Endodermal cell (in vitro differentiated cells): ENCODE measurements around the gene TEX51. TPM values are rescaled to one million over a fixed set of nuclear protein-coding genes. Genes with fewer than 3 reads are reported as not detected.

Experiments
- DNase-seq: peaks from one replicate; pipeline ENCODE4 v3.0.0-alpha.2; 2017
- H3K27ac ChIP-seq: 2 replicates; pipeline ENCODE4 v1.5.1; 2013; ENCODE audit warnings: mild to moderate bottlenecking, low read depth, low read length, moderate library complexity
- H3K27me3 ChIP-seq: 2 replicates; pipeline ENCODE4 v1.6.1; 2013; ENCODE audit warnings: mild to moderate bottlenecking, low read length, moderate library complexity; ENCODE audit not compliant: insufficient read depth, control insufficient read depth, poor library complexity, severe bottlenecking
- H3K36me3 ChIP-seq: 2 replicates; pipeline ENCODE4 v1.7.0; 2013; ENCODE audit warnings: mild to moderate bottlenecking, low read length, moderate library complexity; ENCODE audit not compliant: control insufficient read depth, insufficient read depth
- H3K4me1 ChIP-seq: one replicate; pipeline ENCODE4 v1.7.0; 2013; ENCODE audit warnings: low read length; ENCODE audit not compliant: control insufficient read depth, insufficient read depth
- H3K4me3 ChIP-seq: 2 replicates; pipeline ENCODE4 v1.5.1; 2013; ENCODE audit warnings: mild to moderate bottlenecking, low read length, moderate library complexity
- H3K9ac ChIP-seq: 2 replicates; pipeline ENCODE4 v1.6.1; 2013; ENCODE audit warnings: mild to moderate bottlenecking, low read length, moderate library complexity; ENCODE audit not compliant: poor library complexity, severe bottlenecking; ENCODE audit errors: extremely low read depth
- H3K9me3 ChIP-seq: 2 replicates; pipeline ENCODE4 v1.6.1; 2013; ENCODE audit warnings: mild to moderate bottlenecking, low read length, moderate library complexity; ENCODE audit not compliant: control insufficient read depth
- H3K27ac Mint-ChIP-seq: 2 replicates; pipeline ENCODE4 v1.8.0; 2020; ENCODE audit warnings: mixed read lengths
- H3K27me3 Mint-ChIP-seq: 2 replicates; pipeline ENCODE4 v1.8.0; 2021; ENCODE audit warnings: mild to moderate bottlenecking, mixed read lengths; ENCODE audit not compliant: insufficient read depth
- H3K36me3 Mint-ChIP-seq: 2 replicates; pipeline ENCODE4 v1.8.0; 2020; ENCODE audit warnings: low read depth, mixed read lengths
- H3K4me1 Mint-ChIP-seq: 2 replicates; pipeline ENCODE4 v1.8.0; 2020; ENCODE audit warnings: mixed read lengths
- H3K4me3 Mint-ChIP-seq: 2 replicates; pipeline ENCODE4 v1.8.0; 2020; ENCODE audit warnings: mild to moderate bottlenecking, moderate library complexity, mixed read lengths
- H3K9me3 Mint-ChIP-seq: 2 replicates; pipeline ENCODE4 v1.8.0; 2020; ENCODE audit warnings: mild to moderate bottlenecking, mixed read lengths
- WGBS, 2 experiments: methylation state at CpG; one replicate each; pipeline versions ENCODE4 v1.1.5 to v1.1.7; 2013; ENCODE audit warnings: missing lambda C conversion rate in 2 of 2, mixed read lengths in 1 of 2; ENCODE audit not compliant: insufficient coverage in 1 of 2, insufficient read length in 1 of 2; 5-methylcytosine and 5-hydroxymethylcytosine counted together
- total RNA-seq, 2 donors: library from RNA; stranded (reverse); fragmentation: NEBNext Ultra II Directional in 1 of 2; extraction: Animal tissue kit (Norgen Biotek cat#: 25700) in 1 of 2; gene quantifications; 2 replicates in 1 of 2; 3 replicates in 1 of 2; pipeline ENCODE4 v1.2.1, GENCODE V29; 2021
- TF ChIP-seq, protein P1 (sequence below): fragments of 200-600 bp; sonication (generic); conservative IDR thresholded peaks from 2 replicates; pipeline ENCODE4 v1.5.0; 2021; ENCODE audit warnings: antibody characterized with exemption, mild to moderate bottlenecking

The TEX51 gene
- total RNA-seq, 2 donors from 2014 or later, result not detected

GRCh38 chr2:126877041-126877440 is 21.6 kb upstream of the TEX51 start:
- H3K9ac ChIP-seq, result no peak overlapping the region
- peaks cover 3% of the 10 kb centered on the region for H3K27me3 Mint-ChIP-seq
- H3K4me3 ChIP-seq, result no peak overlapping the region
- no peak overlapping the region for H3K27ac Mint-ChIP-seq
- no peak overlapping the region for H3K4me3 Mint-ChIP-seq
- H3K9me3 ChIP-seq, result peaks cover 13% of the 10 kb centered on the region
- H3K27ac ChIP-seq, result no peak overlapping the region
- no peaks in the 10 kb centered on the region for H3K4me1 Mint-ChIP-seq
- TF ChIP-seq, protein P1, sequence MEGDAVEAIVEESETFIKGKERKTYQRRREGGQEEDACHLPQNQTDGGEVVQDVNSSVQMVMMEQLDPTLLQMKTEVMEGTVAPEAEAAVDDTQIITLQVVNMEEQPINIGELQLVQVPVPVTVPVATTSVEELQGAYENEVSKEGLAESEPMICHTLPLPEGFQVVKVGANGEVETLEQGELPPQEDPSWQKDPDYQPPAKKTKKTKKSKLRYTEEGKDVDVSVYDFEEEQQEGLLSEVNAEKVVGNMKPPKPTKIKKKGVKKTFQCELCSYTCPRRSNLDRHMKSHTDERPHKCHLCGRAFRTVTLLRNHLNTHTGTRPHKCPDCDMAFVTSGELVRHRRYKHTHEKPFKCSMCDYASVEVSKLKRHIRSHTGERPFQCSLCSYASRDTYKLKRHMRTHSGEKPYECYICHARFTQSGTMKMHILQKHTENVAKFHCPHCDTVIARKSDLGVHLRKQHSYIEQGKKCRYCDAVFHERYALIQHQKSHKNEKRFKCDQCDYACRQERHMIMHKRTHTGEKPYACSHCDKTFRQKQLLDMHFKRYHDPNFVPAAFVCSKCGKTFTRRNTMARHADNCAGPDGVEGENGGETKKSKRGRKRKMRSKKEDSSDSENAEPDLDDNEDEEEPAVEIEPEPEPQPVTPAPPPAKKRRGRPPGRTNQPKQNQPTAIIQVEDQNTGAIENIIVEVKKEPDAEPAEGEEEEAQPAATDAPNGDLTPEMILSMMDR, result no peak
- H3K4me1 ChIP-seq, result no peaks in the 10 kb centered on the region
- no peaks in the 10 kb centered on the region for H3K36me3 ChIP-seq
- no peaks in the 10 kb centered on the region for H3K27me3 ChIP-seq
- 92 to 100% methylated on average over 3 to 5 of the region's 5 CpGs for whole genome bisulfite sequencing, 2 experiments
- H3K36me3 Mint-ChIP-seq, result no peaks in the 10 kb centered on the region
- H3K9me3 Mint-ChIP-seq, result peaks cover 16% of the 10 kb centered on the region
- peak; percentile 29 for DNase-seq

DNA sequence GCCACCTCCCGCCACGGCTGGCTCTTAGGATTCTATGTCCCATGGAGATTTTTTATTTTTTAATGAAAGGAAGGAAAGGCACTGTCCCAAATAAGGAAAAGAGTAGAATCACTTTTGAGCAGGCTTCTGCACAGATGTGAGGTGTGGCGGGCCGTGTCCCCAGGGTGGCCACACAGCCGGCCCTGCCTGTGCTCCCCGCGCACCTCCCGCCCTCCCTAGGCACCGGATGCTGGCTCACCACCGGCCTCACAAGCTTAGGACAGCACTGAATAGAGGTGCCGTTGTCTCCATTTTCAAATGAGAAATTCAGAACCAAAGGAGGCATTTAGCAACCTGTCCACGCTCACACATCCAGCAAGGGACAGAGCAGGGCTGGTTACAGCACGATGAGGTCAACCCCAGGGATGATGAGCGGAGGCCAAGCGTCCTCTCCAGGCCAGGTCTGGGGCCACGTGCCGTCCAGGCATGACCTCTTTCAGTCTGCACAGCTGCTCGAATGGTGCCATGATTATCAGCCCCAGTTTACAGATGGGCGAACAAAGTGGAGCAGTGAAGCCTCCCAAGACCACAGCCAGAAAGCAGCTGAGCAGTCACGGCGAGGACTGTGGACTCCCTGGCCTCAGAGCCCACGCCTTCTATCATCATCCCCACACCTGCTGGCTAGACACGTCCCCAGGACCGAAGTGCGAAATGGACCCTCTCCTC is 20.7 kb upstream of the TEX51 start:
- H3K9me3 ChIP-seq, result peaks cover 13% of the 10 kb centered on the region
- TF ChIP-seq, protein P1, result no peak
- no peak overlapping the region for H3K27ac Mint-ChIP-seq
- peaks cover 3% of the 10 kb centered on the region for H3K27me3 Mint-ChIP-seq
- H3K9ac ChIP-seq, result no peak overlapping the region
- H3K27me3 ChIP-seq, result no peaks in the 10 kb centered on the region
- 95 to 97% methylated on average over 8 to 25 of the region's 25 CpGs for WGBS, 2 experiments
- peaks cover 16% of the 10 kb centered on the region for H3K9me3 Mint-ChIP-seq
- no peak overlapping the region for H3K27ac ChIP-seq
- H3K4me1 Mint-ChIP-seq, result no peaks in the 10 kb centered on the region
- H3K36me3 Mint-ChIP-seq, result no peaks in the 10 kb centered on the region
- no peaks in the 10 kb centered on the region for H3K36me3 ChIP-seq
- peak; percentile 33 for DNase-seq
- no peaks in the 10 kb centered on the region for H3K4me1 ChIP-seq
- no peak overlapping the region for H3K4me3 ChIP-seq
- no peak overlapping the region for H3K4me3 Mint-ChIP-seq

GRCh38 chr2:126878601-126879000 is 20.1 kb upstream of the TEX51 start:
- no peaks in the 10 kb centered on the region for H3K4me1 Mint-ChIP-seq
- peaks cover 3% of the 10 kb centered on the region for H3K27me3 Mint-ChIP-seq
- no peaks in the 10 kb centered on the region for H3K36me3 Mint-ChIP-seq
- H3K4me1 ChIP-seq, result no peaks in the 10 kb centered on the region
- H3K4me3 ChIP-seq, result no peak overlapping the region
- H3K9ac ChIP-seq, result no peak overlapping the region
- no peak overlapping the region for H3K27ac ChIP-seq
- peaks cover 16% of the 10 kb centered on the region for H3K9me3 Mint-ChIP-seq
- H3K4me3 Mint-ChIP-seq, result no peak overlapping the region
- peak; percentile 10 for DNase-seq
- TF ChIP-seq, protein P1, result no peak
- WGBS, 2 experiments, result 90 to 94% methylated on average over 2 to 7 of the region's 7 CpGs
- no peak overlapping the region for H3K27ac Mint-ChIP-seq
- no peaks in the 10 kb centered on the region for H3K27me3 ChIP-seq
- H3K9me3 ChIP-seq, result peaks cover 13% of the 10 kb centered on the region
- no peaks in the 10 kb centered on the region for H3K36me3 ChIP-seq
